Measurements from ENCODE around the gene PTPRJ. TPM values are rescaled to one million over a fixed set of nuclear protein-coding genes. Genes with fewer than 3 reads are reported as not detected.

Gene PTPRJ
- polyA plus RNA-seq, 1 donor from 2014 or later: 8.6 TPM

GRCh38 chr11:48087974-48088681, 107.8 kb downstream of the PTPRJ start:
- no peaks in the 10 kb centered on the region for H3K9me3 ChIP-seq (ENCODE audit: low read length)
- H3K9me2 ChIP-seq (ENCODE audit: insufficient read depth, low read length): no peaks in the 10 kb centered on the region
- no peak overlapping the region for H2AFZ ChIP-seq (ENCODE audit: low read depth, low read length)
- no peak overlapping the region for H3K4me2 ChIP-seq (ENCODE audit: low read length)
- H3K36me3 ChIP-seq (ENCODE audit: insufficient read depth, low read length): no peaks in the 10 kb centered on the region
- no peak overlapping the region for H3K27ac ChIP-seq (ENCODE audit: low read length)
- no peaks in the 10 kb centered on the region for H3F3A ChIP-seq (ENCODE audit: insufficient read depth, low read length, poor library complexity, severe bottlenecking)
- no peaks in the 10 kb centered on the region for H3K79me2 ChIP-seq (replicated peaks; ENCODE audit: insufficient read depth, low read length)
- no peaks in the 10 kb centered on the region for H3K27me3 ChIP-seq (ENCODE audit: insufficient read depth, low read depth, low read length)
- H4K20me1 ChIP-seq (ENCODE audit: insufficient read depth): no peaks in the 10 kb centered on the region
- TF ChIP-seq EZH2 (IDR thresholded peaks at IDR 0.05; ENCODE audit: borderline replicate concordance, insufficient read depth, low read length, poor library complexity, severe bottlenecking): no peak
- H3K9ac ChIP-seq (ENCODE audit: low read length): no peak overlapping the region
- H3K4me3 ChIP-seq (ENCODE audit: low read length): no peak overlapping the region

GRCh38 chr11:48088682-48089050, 108.3 kb downstream of the PTPRJ start:
- Histone ChIP-seq H3K9me2 (ENCODE audit: insufficient read depth, low read length) (no peaks in the 10 kb centered on the region), H3K27ac (ENCODE audit: low read length) (no peak overlapping the region), H2AFZ (ENCODE audit: low read depth, low read length) (no peak overlapping the region), H4K20me1 (ENCODE audit: insufficient read depth) (no peaks in the 10 kb centered on the region), H3K4me2 (ENCODE audit: low read length) (no peak overlapping the region), H3K79me2 (replicated peaks; ENCODE audit: insufficient read depth, low read length) (no peaks in the 10 kb centered on the region), H3K9ac (ENCODE audit: low read length) (no peak overlapping the region), H3K36me3 (ENCODE audit: insufficient read depth, low read length) (no peaks in the 10 kb centered on the region), H3F3A (ENCODE audit: insufficient read depth, low read length, poor library complexity, severe bottlenecking) (no peaks in the 10 kb centered on the region), H3K9me3 (ENCODE audit: low read length) (no peaks in the 10 kb centered on the region), H3K27me3 (ENCODE audit: insufficient read depth, low read depth, low read length) (no peaks in the 10 kb centered on the region), H3K4me3 (ENCODE audit: low read length) (no peak overlapping the region)
- TF ChIP-seq EP300 (conservative IDR thresholded peaks at IDR 0.05; ENCODE audit: poor library complexity, severe bottlenecking) (no peak), POLR2AphosphoS5 (IDR thresholded peaks at IDR 0.05) (peak; percentile 27)

GRCh38 chr11:48090174-48090573, 109.8 kb downstream of the PTPRJ start:
- no peaks in the 10 kb centered on the region for H3K27me3 ChIP-seq (ENCODE audit: insufficient read depth, low read depth, low read length)
- no peak overlapping the region for H3K9ac ChIP-seq (ENCODE audit: low read length)
- no peaks in the 10 kb centered on the region for H3F3A ChIP-seq (ENCODE audit: insufficient read depth, low read length, poor library complexity, severe bottlenecking)
- no peak overlapping the region for H3K4me2 ChIP-seq (ENCODE audit: low read length)
- H2AFZ ChIP-seq (ENCODE audit: low read depth, low read length): no peak overlapping the region
- H3K36me3 ChIP-seq (ENCODE audit: insufficient read depth, low read length): no peaks in the 10 kb centered on the region
- no peaks in the 10 kb centered on the region for H3K79me2 ChIP-seq (replicated peaks; ENCODE audit: insufficient read depth, low read length)
- H3K9me2 ChIP-seq (ENCODE audit: insufficient read depth, low read length): no peaks in the 10 kb centered on the region
- H3K9me3 ChIP-seq (ENCODE audit: low read length): no peaks in the 10 kb centered on the region
- H3K27ac ChIP-seq (ENCODE audit: low read length): no peak overlapping the region
- H4K20me1 ChIP-seq (ENCODE audit: insufficient read depth): no peaks in the 10 kb centered on the region
- TF ChIP-seq SMC3 (conservative IDR thresholded peaks at IDR 0.05; ENCODE audit: poor library complexity): no peak
- TF ChIP-seq, protein P1, sequence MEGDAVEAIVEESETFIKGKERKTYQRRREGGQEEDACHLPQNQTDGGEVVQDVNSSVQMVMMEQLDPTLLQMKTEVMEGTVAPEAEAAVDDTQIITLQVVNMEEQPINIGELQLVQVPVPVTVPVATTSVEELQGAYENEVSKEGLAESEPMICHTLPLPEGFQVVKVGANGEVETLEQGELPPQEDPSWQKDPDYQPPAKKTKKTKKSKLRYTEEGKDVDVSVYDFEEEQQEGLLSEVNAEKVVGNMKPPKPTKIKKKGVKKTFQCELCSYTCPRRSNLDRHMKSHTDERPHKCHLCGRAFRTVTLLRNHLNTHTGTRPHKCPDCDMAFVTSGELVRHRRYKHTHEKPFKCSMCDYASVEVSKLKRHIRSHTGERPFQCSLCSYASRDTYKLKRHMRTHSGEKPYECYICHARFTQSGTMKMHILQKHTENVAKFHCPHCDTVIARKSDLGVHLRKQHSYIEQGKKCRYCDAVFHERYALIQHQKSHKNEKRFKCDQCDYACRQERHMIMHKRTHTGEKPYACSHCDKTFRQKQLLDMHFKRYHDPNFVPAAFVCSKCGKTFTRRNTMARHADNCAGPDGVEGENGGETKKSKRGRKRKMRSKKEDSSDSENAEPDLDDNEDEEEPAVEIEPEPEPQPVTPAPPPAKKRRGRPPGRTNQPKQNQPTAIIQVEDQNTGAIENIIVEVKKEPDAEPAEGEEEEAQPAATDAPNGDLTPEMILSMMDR (IDR thresholded peaks at IDR 0.05; ENCODE audit: poor library complexity, severe bottlenecking): no peak
- TF ChIP-seq RAD21 (conservative IDR thresholded peaks at IDR 0.05): no peak
- TF ChIP-seq POLR2AphosphoS5 (IDR thresholded peaks at IDR 0.05): no peak
- TF ChIP-seq EP300 (conservative IDR thresholded peaks at IDR 0.05; ENCODE audit: poor library complexity, severe bottlenecking): no peak
- TF ChIP-seq MXI1 (conservative IDR thresholded peaks at IDR 0.05; ENCODE audit: poor library complexity, severe bottlenecking): no peak
- TF ChIP-seq, protein P2, sequence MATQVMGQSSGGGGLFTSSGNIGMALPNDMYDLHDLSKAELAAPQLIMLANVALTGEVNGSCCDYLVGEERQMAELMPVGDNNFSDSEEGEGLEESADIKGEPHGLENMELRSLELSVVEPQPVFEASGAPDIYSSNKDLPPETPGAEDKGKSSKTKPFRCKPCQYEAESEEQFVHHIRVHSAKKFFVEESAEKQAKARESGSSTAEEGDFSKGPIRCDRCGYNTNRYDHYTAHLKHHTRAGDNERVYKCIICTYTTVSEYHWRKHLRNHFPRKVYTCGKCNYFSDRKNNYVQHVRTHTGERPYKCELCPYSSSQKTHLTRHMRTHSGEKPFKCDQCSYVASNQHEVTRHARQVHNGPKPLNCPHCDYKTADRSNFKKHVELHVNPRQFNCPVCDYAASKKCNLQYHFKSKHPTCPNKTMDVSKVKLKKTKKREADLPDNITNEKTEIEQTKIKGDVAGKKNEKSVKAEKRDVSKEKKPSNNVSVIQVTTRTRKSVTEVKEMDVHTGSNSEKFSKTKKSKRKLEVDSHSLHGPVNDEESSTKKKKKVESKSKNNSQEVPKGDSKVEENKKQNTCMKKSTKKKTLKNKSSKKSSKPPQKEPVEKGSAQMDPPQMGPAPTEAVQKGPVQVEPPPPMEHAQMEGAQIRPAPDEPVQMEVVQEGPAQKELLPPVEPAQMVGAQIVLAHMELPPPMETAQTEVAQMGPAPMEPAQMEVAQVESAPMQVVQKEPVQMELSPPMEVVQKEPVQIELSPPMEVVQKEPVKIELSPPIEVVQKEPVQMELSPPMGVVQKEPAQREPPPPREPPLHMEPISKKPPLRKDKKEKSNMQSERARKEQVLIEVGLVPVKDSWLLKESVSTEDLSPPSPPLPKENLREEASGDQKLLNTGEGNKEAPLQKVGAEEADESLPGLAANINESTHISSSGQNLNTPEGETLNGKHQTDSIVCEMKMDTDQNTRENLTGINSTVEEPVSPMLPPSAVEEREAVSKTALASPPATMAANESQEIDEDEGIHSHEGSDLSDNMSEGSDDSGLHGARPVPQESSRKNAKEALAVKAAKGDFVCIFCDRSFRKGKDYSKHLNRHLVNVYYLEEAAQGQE (IDR thresholded peaks at IDR 0.05; ENCODE audit: borderline replicate concordance): no peak
- no peak for TF ChIP-seq TAF1 (IDR thresholded peaks at IDR 0.05; ENCODE audit: low read depth)
- no peak for TF ChIP-seq EZH2 (IDR thresholded peaks at IDR 0.05; ENCODE audit: borderline replicate concordance, insufficient read depth, low read length, poor library complexity, severe bottlenecking)
- no peak overlapping the region for H3K4me3 ChIP-seq (ENCODE audit: low read length)
